H1 (cell line): Measurements from ENCODE around the gene BFSP2. TPM values are rescaled to one million over a fixed set of nuclear protein-coding genes. Genes with fewer than 3 reads are reported as not detected.
"Not testable (repeated sequence)": the region's sequence is repeated elsewhere in the genome, so short reads cannot be mapped to it uniquely, and the experiment has no call there.

Experiments used
- CTCF ChIA-PET: fragments of 300-600 bp; sonication (Branson Sonifier 250); formaldehyde crosslinking; loops from one replicate; lab custom pipeline; 2021; ENCODE audit not compliant: partially characterized antibody; lab: Charles Lee
- POLR2A ChIA-PET: fragments of 300-600 bp; sonication (Branson Sonifier 250); formaldehyde crosslinking; loops from one replicate; lab custom pipeline; 2021; ENCODE audit warnings: inconsistent platforms; ENCODE audit not compliant: partially characterized antibody; lab: Charles Lee
- DNase-seq, 2 experiments: peaks; one replicate each; pipeline versions ENCODE4 v3.0.0 to v3.0.0-alpha.2; 2010 to 2022; ENCODE audit warnings: low spot score in 2 of 2, low read depth in 1 of 2, mixed read lengths in 1 of 2
- FAIRE-seq: peaks from 2 replicates; lab custom pipeline; 2011; peaks lifted over from hg19 to GRCh38; lab: Jason Lieb, UNC
- H2AFZ ChIP-seq: 2 replicates; pipeline ENCODE4 v1.8.1; 2012; ENCODE audit warnings: low read length, inconsistent platforms
- H2AK5ac ChIP-seq: 2 replicates; pipeline ENCODE4 v1.6.1; 2013; ENCODE audit warnings: low read depth, low read length
- H2BK120ac ChIP-seq: replicated peaks from 2 replicates; pipeline ENCODE3; 2013; ENCODE audit warnings: low read depth, low read length, inconsistent platforms
- H2BK12ac ChIP-seq: 2 replicates; pipeline ENCODE4 v1.6.1; 2013; ENCODE audit warnings: low read depth, low read length
- H2BK15ac ChIP-seq: 2 replicates; pipeline ENCODE4 v1.6.1; 2013; ENCODE audit warnings: low read length
- H2BK20ac ChIP-seq: 2 replicates; pipeline ENCODE4 v1.6.1; 2013; ENCODE audit warnings: low read length
- H2BK5ac ChIP-seq: 2 replicates; pipeline ENCODE4 v1.6.1; 2013; ENCODE audit warnings: low read depth, low read length
- H3K14ac ChIP-seq: 2 replicates; pipeline ENCODE4 v1.6.1; 2013; ENCODE audit warnings: inconsistent platforms; ENCODE audit not compliant: insufficient read length
- H3K18ac ChIP-seq: 2 replicates; pipeline ENCODE4 v1.6.1; 2013; ENCODE audit warnings: low read length; ENCODE audit errors: extremely low read depth
- H3K23ac ChIP-seq: 2 replicates; pipeline ENCODE4 v1.6.1; 2013; ENCODE audit warnings: inconsistent platforms; ENCODE audit not compliant: insufficient read length
- H3K23me2 ChIP-seq: 2 replicates; pipeline ENCODE4 v1.6.1; 2013; ENCODE audit warnings: low read depth, low read length
- H3K27ac ChIP-seq: 2 replicates; pipeline ENCODE4 v1.6.1; 2011; ENCODE audit warnings: low read depth, low read length, inconsistent platforms
- H3K27me3 ChIP-seq, 4 experiments: replicated peaks in 1 of 4; 1 replicate in 1 of 4; 2 replicates in 3 of 4; pipeline versions ENCODE4 v1.6.1 to v1.8.1; 2011 to 2013; ENCODE audit warnings: low read length in 3 of 4, mild to moderate bottlenecking in 3 of 4, inconsistent platforms in 2 of 4, mixed read lengths in 2 of 4, moderate library complexity in 1 of 4; ENCODE audit not compliant: control insufficient read depth in 3 of 4, insufficient read depth in 3 of 4; ENCODE audit errors: extremely low read depth in 1 of 4
- H3K36me3 ChIP-seq, 4 experiments: 2 replicates each; pipeline versions ENCODE4 v1.6.1 to v1.8.1; 2011 to 2013; ENCODE audit warnings: mild to moderate bottlenecking in 4 of 4, low read length in 3 of 4, moderate library complexity in 2 of 4, control low read depth in 1 of 4, inconsistent platforms in 1 of 4; ENCODE audit not compliant: insufficient read depth in 4 of 4, control insufficient read depth in 2 of 4
- H3K4ac ChIP-seq: replicated peaks from 2 replicates; pipeline ENCODE3; 2013; ENCODE audit warnings: low read length, low read depth, mixed read lengths, inconsistent platforms; ENCODE audit not compliant: insufficient read length
- H3K4me1 ChIP-seq, 4 experiments: replicated peaks in 1 of 4; 1 replicate in 1 of 4; 2 replicates in 3 of 4; pipeline versions ENCODE4 v1.6.1 to v1.8.1; 2011 to 2013; ENCODE audit warnings: low read length in 3 of 4, inconsistent platforms in 2 of 4, mixed read lengths in 1 of 4; ENCODE audit not compliant: insufficient read depth in 4 of 4, control insufficient read depth in 3 of 4
- H3K4me2 ChIP-seq, 2 experiments: 2 replicates each; pipeline versions ENCODE4 v1.6.1 to v1.8.1; 2011 to 2013; ENCODE audit warnings: low read depth in 2 of 2, low read length in 2 of 2, control low read depth in 1 of 2, inconsistent platforms in 1 of 2, mild to moderate bottlenecking in 1 of 2; ENCODE audit not compliant: insufficient read depth in 1 of 2
- H3K4me3 ChIP-seq, 4 experiments: fragments of 200-600, 300-600 bp in 1 of 4; sonication (generic), shearing (Covaris generic), sonication (Bioruptor Twin) in 1 of 4; 2 replicates each; pipeline versions ENCODE4 v1.5.1 to v1.8.1; 2011 to 2016; ENCODE audit warnings: low read length in 4 of 4, low read depth in 3 of 4, control low read depth in 2 of 4, inconsistent platforms in 2 of 4, mild to moderate bottlenecking in 2 of 4, mixed read lengths in 1 of 4, moderate library complexity in 1 of 4; ENCODE audit not compliant: insufficient read depth in 2 of 4; ENCODE audit errors: extremely low read depth in 1 of 4
- H3K56ac ChIP-seq: replicated peaks from 2 replicates; pipeline ENCODE3; 2013; ENCODE audit warnings: low read depth, mild to moderate bottlenecking, mixed read lengths, low read length, inconsistent platforms; ENCODE audit not compliant: insufficient read length
- H3K79me1 ChIP-seq: 2 replicates; pipeline ENCODE4 v1.6.1; 2013; ENCODE audit warnings: low read depth, low read length, control low read depth
- H3K79me2 ChIP-seq, 2 experiments: 2 replicates each; pipeline versions ENCODE4 v1.6.1 to v1.8.1; 2012 to 2013; ENCODE audit warnings: low read length in 2 of 2, mild to moderate bottlenecking in 2 of 2, inconsistent platforms in 1 of 2; ENCODE audit not compliant: insufficient read depth in 2 of 2, control insufficient read depth in 1 of 2
- H3K9ac ChIP-seq, 4 experiments: replicated peaks in 1 of 4; 1 replicate in 1 of 4; 2 replicates in 3 of 4; pipeline versions ENCODE4 v1.6.1 to v1.8.1; 2011 to 2013; ENCODE audit warnings: low read depth in 3 of 4, low read length in 3 of 4, control low read depth in 2 of 4, mild to moderate bottlenecking in 2 of 4, moderate library complexity in 2 of 4, inconsistent platforms in 1 of 4; ENCODE audit errors: extremely low read depth in 1 of 4
- H3K9me3 ChIP-seq, 2 experiments: 2 replicates each; pipeline versions ENCODE4 v1.6.1 to v1.8.1; 2012 to 2013; ENCODE audit warnings: mild to moderate bottlenecking in 2 of 2, moderate library complexity in 2 of 2, control low read depth in 1 of 2, inconsistent platforms in 1 of 2, low read depth in 1 of 2, low read length in 1 of 2, mixed read lengths in 1 of 2; ENCODE audit not compliant: insufficient read depth in 2 of 2
- H4K20me1 ChIP-seq, 2 experiments: replicated peaks in 1 of 2; 2 replicates each; pipeline versions ENCODE3 to v1.8.1; 2011 to 2013; ENCODE audit warnings: inconsistent platforms in 2 of 2, low read length in 2 of 2, mild to moderate bottlenecking in 1 of 2; ENCODE audit not compliant: insufficient read depth in 2 of 2, control insufficient read depth in 1 of 2
- H4K5ac ChIP-seq: 2 replicates; pipeline ENCODE4 v1.6.1; 2013; ENCODE audit warnings: low read length, low read depth, mixed read lengths, inconsistent platforms; ENCODE audit not compliant: insufficient read length
- H4K8ac ChIP-seq: 2 replicates; pipeline ENCODE4 v1.8.0; 2013; ENCODE audit warnings: mild to moderate bottlenecking, moderate library complexity, low read length, inconsistent platforms; ENCODE audit not compliant: insufficient read depth; ENCODE audit errors: extremely low read depth
- H4K91ac ChIP-seq: replicated peaks from 2 replicates; pipeline ENCODE3; 2013; ENCODE audit warnings: low read length, mixed read lengths, inconsistent platforms; ENCODE audit not compliant: insufficient read length
- CREB1 ChIP-seq: IDR thresholded peaks from 2 replicates; pipeline ENCODE4 v1.6.1; 2012; ENCODE audit warnings: inconsistent platforms
- FOSL1 ChIP-seq: IDR thresholded peaks from 2 replicates; pipeline ENCODE4 v1.6.1; 2011; ENCODE audit warnings: mild to moderate bottlenecking, low read depth, low read length, moderate library complexity; ENCODE audit not compliant: insufficient read depth
- WGBS, 2 experiments: shearing (Covaris generic) in 1 of 2; methylation state at CpG; one replicate each; pipeline versions ENCODE4 v1.1.6 to v1.1.7; 2013 to 2015; ENCODE audit warnings: low lambda C conversion rate in 2 of 2, mixed read lengths in 2 of 2, inconsistent platforms in 1 of 2, low coverage in 1 of 2, missing lambda C conversion rate in 1 of 2; ENCODE audit not compliant: insufficient replicate concordance in 2 of 2, insufficient coverage in 1 of 2, insufficient read length in 1 of 2; ENCODE audit errors: extremely low coverage in 1 of 2, missing lambda C conversion rate in 1 of 2; 5-methylcytosine and 5-hydroxymethylcytosine counted together
- polyA plus RNA-seq, 7 experiments: library from polyadenylated mRNA; depleted of rRNA in 3 of 7; stranded (reverse) in 5 of 7; unstranded in 2 of 7; fragments of >200 nt in 5 of 7; fragments of 200-250 nt in 2 of 7; gene quantifications; 1 replicate in 5 of 7; 2 replicates in 1 of 7; 4 replicates in 1 of 7; pipeline versions ENCODE4 v1.2.1 to v1.2.3, GENCODE V29; 2011 to 2013; ENCODE audit warnings: missing spikeins in 2 of 7, mixed read lengths in 2 of 7
- total RNA-seq: library from RNA; stranded (reverse); fragmentation: NEBNext Ultra II Directional; extraction: Animal tissue kit (Norgen Biotek cat#: 25700); gene quantifications from 2 replicates; pipeline ENCODE4 v1.2.1, GENCODE V29; 2021

BFSP2 gene
- total and polyA plus RNA-seq, 2 of the 8 experiments (the other 6 are each of a cell fraction or from before 2014, with no cell fraction given), result not detected

- no peak overlapping the region for H2AK5ac ChIP-seq
- H2BK5ac ChIP-seq, result no peak overlapping the region
- no peak overlapping the region for H3K27ac ChIP-seq
- no peaks in the 10 kb centered on the region for H3K79me1 ChIP-seq
- TF ChIP-seq CREB1, result no peak
- TF ChIP-seq FOSL1, result no peak
- no peak overlapping the region for H3K9ac ChIP-seq
- no peak overlapping the region for H2AFZ ChIP-seq
- no peaks in the 10 kb centered on the region for H4K20me1 ChIP-seq
- no peak overlapping the region for H2BK120ac ChIP-seq
- no peak overlapping the region for H4K91ac ChIP-seq
- no peak for DNase-seq
- ChIA-PET POLR2A (no interaction called here), CTCF (interaction anchor here (1.7 to 2.5 kb wide), 2 partner anchors 12 to 58 kb away, joined by 4 to 11 read pairs; no protein-coding TSS in a partner anchor)
- no peak overlapping the region for H3K18ac ChIP-seq
- H2BK20ac ChIP-seq, result no peak overlapping the region
- H3K4ac ChIP-seq, result no peak overlapping the region
- H3K56ac ChIP-seq, result no peak overlapping the region
- FAIRE-seq, result no peak
- H3K14ac ChIP-seq, result no peak overlapping the region
- no peaks in the 10 kb centered on the region; the same call in 1 of the 2 replicates for H3K23me2 ChIP-seq
- no peak overlapping the region for H4K5ac ChIP-seq
- no peak overlapping the region for H3K4me2 ChIP-seq
- H3K23ac ChIP-seq, result no peak overlapping the region
- no peaks in the 10 kb centered on the region for H3K79me2 ChIP-seq
- no peaks in the 10 kb centered on the region for H3K9me3 ChIP-seq
- no peak overlapping the region for H3K4me3 ChIP-seq
- H4K8ac ChIP-seq, result no peak overlapping the region
- H3K4me1 ChIP-seq, result no peaks in the 10 kb centered on the region
- H3K27me3 ChIP-seq, result no peaks in the 10 kb centered on the region
- no peak overlapping the region for H2BK12ac ChIP-seq
- no peak overlapping the region; the same call in 1 of the 2 replicates for H2BK15ac ChIP-seq
- H3K36me3 ChIP-seq, result no peaks in the 10 kb centered on the region
These were observed 120.4 kb downstream of the BFSP2 start for GRCh38 chr3:133520286-133520685.

GRCh38 chr3:133520938-133521337 is 121.1 kb downstream of the BFSP2 start:
- H3K23me2 ChIP-seq, H3K79me1 ChIP-seq, H4K8ac ChIP-seq, H3K27me3 ChIP-seq, H2BK5ac ChIP-seq, H3K9me3 ChIP-seq, H2AK5ac ChIP-seq, H2BK12ac ChIP-seq, H3K79me2 ChIP-seq, H2BK20ac ChIP-seq, H3K23ac ChIP-seq, H3K4me2 ChIP-seq, H3K56ac ChIP-seq, FAIRE-seq, H4K91ac ChIP-seq, H3K4me3 ChIP-seq, POLR2A ChIA-PET, H4K5ac ChIP-seq, H3K27ac ChIP-seq, H2AFZ ChIP-seq, H3K4ac ChIP-seq, H2BK120ac ChIP-seq, H3K18ac ChIP-seq, H3K9ac ChIP-seq, H3K36me3 ChIP-seq, H2BK15ac ChIP-seq, H4K20me1 ChIP-seq, H3K14ac ChIP-seq, DNase-seq, H3K4me1 ChIP-seq: not testable (repeated sequence)
- CTCF ChIA-PET, result interaction anchor here (0.6 to 2.5 kb wide), 5 partner anchors 12 to 119 kb away, joined by 3 to 11 read pairs (median 3); no protein-coding TSS in a partner anchor
- WGBS, 2 experiments, result 96% methylated on average over 4 of the region's 4 CpGs; no CpG with 5 or more reads in 1 of the 2 experiments
